ENCODE data around the gene ZNF423.

Gene ZNF423

DNA sequence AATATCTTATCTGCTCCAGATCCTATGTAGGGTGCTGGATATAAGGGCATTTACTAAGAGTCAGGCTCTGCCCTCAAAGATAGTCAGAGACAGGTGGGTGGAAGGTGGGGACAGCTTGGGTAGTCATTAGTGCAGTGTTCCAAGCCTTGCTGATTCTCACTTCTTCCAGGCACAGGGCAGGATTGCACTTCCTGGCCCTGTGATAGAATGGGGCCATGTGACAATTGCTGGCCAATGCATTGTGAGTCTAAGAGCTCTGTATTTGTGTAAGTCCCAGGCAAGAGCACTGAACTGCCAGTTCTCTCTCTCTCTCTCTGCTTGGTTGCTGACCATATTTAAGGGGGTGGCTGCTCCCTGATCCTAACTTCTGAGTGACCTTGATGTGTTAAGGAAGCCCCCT, 370.2 kb downstream of the ZNF423 start:
- no peak for DNase-seq

GRCh38 chr16:49484936-49485335, 371.0 kb downstream of the ZNF423 start:
- DNase-seq, result no peak

GRCh38 chr16:49484451-49484849, 371.5 kb downstream of the ZNF423 start:
- no peak for DNase-seq

- DNase-seq, result no peak
Observed at GRCh38 chr16:49483651-49484450, 372.1 kb downstream of the ZNF423 start.

- DNase-seq, result no peak
Observed at GRCh38 chr16:49483251-49483650, 372.7 kb downstream of the ZNF423 start.

GRCh38 chr16:49482690-49483089, 373.2 kb downstream of the ZNF423 start:
- DNase-seq, result no peak

DNA sequence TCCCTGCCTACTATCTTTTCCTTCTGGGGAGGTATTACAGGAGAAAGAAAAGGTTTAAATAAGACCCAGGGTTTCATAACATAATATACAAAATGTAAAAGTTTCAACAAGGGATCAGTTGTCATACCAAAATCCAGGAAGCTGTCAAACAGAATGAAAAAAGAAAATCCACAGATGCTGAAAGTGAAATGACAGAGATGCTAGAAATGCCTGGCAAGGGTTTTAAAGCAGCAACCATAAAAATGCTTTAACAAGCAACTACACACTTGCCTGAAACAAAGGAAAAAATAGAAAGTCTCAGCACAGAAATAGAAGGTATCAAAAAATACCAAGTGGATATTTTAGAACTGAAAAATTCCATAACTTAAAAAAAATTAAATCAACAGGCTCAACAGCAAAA, 377.3 kb downstream of the ZNF423 start:
- no peak for DNase-seq

DNA sequence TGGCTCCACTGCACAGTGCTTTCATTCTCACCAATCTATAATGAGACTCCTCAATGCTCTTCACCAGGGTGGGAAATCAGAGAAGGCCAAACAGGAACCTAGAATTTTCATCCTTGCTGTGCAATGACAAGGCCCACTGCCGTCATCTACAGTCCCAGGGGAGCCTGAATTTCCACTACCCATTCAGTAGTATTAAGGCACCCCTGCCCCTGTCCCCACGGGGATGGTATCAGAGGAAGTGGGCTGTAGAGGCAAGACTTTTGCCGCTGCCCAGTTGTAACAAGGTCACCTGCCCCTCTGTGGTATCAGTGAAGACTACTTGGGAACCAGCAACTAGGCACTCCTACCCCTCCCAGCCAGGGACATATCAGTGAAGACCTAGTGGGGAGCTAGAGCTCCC, 377.8 kb downstream of the ZNF423 start:
- DNase-seq, result no peak

DNA sequence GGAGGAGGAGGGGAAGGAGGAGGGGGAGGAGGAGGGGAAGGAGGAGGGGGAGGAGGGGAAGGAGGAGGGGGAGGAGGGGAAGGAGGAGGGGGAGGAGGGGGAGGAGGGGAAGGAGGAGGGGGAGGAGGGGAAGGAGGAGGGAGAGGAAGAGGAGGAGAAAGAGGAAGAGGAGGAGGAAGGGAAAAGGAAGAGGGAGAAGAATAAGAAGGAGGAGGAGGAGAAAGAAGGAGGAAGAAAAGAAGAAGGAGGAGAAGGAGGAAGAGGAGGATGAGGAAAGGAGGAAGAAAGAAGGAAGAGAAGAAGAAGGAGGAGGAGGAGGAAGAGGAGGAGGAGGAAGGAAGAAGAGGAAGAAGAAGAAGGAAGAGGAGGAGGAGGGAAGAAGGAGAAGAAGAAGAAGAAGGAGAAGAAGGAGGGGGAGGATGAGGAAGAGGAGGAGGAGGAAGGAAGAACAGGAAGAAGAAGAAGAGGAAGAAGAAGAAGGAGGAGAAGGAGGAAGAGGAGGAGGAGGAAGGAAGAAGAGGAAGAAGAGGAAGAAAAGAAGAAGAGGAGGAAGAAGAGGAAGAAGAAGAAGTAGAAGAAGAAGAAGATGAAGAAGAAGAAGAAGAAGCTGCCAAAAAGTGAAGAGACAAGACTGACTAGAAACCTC, 378.5 kb downstream of the ZNF423 start:
- DNase-seq, result no peak

DNA sequence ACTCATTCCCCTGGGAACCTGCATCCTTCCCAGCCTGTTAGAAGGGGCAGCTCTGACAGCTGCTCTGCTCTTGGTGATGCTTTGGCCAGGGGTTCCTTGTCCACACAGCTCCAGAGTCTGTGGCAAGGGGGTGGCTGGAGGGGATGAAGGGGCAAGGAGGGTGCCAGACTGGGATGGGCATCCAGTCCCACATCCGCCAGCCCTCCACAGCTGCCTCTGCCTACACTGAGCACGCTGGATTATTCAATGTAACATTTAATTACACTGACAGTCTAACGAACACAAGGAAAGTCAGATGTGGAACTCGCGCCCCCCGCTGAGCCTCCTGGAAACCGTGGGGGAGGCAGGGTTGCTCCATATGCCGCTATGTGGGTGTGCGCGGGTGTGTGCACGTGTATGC, 381.2 kb downstream of the ZNF423 start:
- no peak for DNase-seq

GRCh38 chr16:49473773-49474172, 382.1 kb downstream of the ZNF423 start:
- no peak for DNase-seq

DNA sequence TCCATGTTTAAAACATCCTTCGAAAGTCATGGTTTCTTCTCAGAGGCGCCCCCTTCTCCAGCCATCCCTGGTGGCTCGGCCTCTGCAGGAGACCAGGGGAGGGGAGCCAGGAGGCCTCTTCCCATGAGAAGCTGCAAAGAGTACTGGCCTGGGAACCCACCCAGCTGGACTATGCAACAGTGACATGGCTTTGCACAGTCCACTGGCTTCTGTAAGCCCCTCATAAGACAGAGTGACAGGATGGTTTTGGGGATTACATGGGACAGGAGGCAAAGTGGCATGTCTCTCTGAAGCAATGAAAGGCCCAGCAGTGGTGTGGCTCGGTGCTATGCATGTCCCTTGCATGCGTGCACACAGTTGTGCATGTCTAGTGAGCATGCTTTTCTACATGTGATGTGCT, 382.8 kb downstream of the ZNF423 start:
- no peak for DNase-seq

DNA sequence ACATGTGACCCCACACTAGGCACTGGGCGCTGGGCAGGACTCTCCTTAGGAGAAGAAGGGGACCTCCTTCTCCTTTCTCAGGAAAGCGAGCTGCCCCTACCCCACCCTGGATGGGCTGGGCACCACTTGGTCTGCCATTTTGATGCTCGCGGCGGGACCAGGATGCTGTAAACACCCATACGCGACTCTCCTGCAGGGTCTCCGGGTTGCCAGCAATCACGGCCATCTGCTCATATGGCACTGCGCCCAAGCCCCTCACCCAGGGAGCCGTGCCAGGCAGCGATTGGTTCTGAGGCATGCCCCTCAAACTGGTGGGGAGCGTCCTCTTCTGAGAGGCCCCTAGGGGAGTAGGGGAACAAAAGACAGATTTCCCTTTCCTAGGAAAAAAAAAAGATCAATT, 383.3 kb downstream of the ZNF423 start:
- DNase-seq, result no peak

GRCh38 chr16:49471038-49471727, 384.7 kb downstream of the ZNF423 start:
- DNase-seq, result no peak

GRCh38 chr16:49470513-49470991, 385.4 kb downstream of the ZNF423 start:
- DNase-seq, result no peak

DNA sequence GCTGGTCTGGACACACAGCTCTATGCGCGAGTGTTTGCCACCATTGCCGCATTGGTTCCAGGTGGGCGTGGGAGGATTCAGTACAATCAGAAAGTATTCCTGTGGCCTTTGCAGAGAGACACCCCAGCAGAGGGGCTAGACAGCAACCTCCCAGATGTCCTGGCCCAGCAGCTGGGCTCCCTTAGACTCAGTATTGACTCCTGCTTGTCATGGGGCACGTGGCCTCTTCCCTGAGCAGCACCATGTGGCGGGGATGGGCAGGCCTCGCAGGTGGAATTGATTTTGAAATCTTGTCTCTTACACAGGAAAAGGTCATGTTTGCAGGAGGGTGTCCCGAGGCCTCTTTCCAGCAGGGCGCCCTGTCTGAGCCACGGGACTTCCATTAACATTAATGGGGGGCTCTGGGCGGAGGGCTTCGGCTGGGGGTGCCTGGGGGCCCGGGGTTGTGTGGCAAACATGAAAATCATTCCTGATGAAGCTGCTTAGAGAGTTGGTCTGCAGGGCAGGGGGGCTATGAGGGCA, 385.9 kb downstream of the ZNF423 start:
- no peak for DNase-seq

- no peak for DNase-seq
Observed at GRCh38 chr16:49469311-49469670, 386.6 kb downstream of the ZNF423 start.

DNA sequence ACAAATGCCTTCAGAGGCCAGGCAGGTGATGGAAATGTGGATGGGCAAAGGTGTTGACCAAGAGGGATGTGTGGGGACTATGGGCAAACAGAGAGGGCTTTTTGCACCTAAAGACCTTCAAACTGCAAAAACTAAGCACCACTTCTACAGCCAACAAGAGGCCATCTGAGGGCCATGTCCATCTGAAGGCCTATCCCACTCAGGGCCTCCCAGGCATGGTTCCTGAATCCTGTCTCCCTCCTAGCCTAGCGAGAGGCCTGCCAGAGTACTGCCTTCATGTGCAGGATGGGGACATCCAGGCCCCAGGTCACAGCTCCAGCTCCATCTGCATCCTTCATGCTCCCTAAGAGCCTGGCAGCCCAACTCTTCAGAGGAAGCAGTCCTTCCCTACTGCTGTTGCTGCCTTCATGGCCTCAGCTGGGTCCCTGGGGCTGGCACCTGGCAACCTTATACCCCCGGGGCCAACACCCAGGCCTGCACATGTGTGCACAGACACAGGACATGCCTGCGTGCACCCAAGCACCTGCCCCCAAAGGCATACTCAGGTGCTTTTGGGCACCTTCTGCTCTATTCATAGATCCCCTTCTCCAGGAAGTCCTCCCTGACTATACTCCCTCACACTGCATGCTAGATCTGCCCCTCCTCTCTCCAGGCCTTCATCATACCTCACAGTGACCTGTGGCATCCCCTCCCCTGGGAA, 387.2 kb downstream of the ZNF423 start:
- no peak for DNase-seq

DNA sequence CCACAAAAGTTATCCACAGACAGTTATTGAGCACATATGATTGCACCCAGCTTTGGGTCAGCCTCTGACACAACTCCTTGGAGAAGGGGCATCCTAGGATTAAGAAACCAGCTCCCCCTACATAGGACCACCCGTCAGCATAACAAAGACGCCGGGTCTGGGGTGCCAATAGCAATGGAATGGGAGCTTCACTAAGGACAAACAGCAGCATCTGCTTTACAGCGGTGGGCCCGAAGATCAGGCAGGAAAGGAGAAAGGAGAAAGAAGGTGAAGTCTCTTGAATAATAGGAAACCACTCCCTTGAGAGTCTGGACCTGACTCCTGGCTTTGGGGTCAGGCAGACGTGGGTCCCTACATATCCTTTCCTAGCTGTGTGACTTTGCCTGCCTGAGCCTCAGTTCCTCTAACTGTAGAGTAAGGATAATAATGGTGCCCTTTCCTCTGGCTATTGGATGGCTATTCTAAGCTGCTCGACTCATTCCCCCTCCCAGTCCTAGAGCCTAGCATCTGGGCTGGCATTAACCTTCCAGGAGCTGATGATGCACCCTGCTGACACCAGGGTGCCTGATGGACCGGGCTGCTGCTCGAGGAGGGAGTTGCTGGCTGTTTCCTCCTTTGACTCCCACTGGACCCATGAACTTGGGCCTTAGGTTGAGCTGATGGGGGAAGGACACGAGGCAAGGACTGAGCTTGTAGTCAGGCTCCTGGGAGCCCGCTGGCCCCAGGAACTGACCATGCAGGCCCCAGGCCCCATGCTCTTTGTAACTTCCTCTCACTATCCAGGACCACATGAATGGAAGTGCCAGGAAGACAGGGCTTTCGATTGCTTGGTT, 388.2 kb downstream of the ZNF423 start:
- DNase-seq, result no peak

DNA sequence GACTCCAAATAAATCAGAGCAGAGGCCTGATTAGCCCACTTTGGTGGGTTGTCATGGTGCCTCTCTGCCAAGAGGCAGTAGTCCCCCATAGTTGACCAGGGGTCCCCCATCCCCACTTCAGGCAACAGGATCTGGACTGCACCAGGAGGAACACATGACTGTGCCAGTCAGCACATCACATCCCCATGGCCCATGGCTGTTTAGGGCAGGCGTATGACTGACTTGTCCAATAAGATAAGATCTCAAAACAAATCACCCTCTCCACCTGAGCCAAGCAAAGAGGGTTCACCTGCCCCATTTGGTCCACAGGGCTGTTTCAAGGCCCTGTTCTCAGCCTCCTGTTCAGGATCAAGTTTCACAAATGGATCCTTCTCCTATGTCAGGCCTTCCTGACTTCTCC, 389.0 kb downstream of the ZNF423 start:
- no peak for DNase-seq

DNA sequence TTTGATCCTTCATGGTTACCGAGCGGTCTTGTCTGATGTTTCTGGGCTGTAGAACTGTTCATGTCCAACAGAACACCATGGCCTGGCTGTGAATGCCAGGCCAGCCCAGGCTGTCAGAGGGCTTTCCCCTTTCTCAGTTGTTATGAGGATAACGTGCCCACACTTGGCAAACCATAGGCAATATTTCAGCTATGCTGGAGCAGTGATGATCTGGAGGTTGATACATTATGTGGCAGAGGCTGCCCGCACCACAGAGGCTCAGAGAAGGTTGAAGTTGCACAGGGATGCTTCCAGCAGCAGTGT, 389.4 kb downstream of the ZNF423 start:
- DNase-seq, result no peak

All from GDM1 (cell line).